ENCODE measurements around the gene RBMS2. TPM values are rescaled to one million over a fixed set of nuclear protein-coding genes. Genes with fewer than 3 reads are reported as not detected.

Gene RBMS2
- total RNA-seq, 1 experiment from 2014 or later = 62.7 TPM

DNA sequence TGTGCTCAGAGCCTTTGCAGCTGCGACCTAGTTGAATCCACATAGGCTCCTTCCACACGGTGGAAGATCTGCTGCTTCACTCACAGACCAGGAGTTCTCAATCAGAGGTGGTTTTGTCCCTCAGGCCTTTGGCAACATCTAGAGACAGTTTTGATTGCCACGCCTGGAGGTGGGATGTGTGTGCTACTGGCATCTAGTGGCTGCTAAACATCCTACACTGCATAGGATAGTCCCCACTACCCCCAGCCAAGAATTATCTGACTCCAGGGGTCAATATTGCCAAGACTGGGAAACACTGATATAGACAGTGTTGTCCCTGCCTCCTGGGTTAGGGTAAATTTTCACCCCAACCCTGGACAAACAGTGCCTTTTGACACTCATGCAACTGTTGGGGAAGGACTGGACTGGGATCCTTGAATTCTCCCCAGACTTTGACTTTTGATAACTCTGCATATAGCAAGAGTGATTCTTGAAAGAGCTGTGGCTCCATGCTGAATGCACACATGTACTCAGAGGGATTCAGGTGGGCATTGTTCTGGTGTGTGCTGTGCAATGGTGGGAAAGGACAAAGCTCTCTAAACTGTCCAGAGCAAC is 68.7 kb downstream of the RBMS2 start:
- Mint-ChIP-seq H3K27ac (ENCODE audit: low read depth, unreplicated experiment) (no peak overlapping the region), H3K4me1 (ENCODE audit: insufficient read depth, unreplicated experiment) (peaks cover 10% of the 10 kb centered on the region), H3K36me3 (ENCODE audit: insufficient read depth, unreplicated experiment) (peaks cover 68% of the 10 kb centered on the region), H3K4me3 (ENCODE audit: unreplicated experiment) (no peak overlapping the region), H3K27me3 (ENCODE audit: insufficient read depth, unreplicated experiment) (no peaks in the 10 kb centered on the region), H3K9me3 (ENCODE audit: unreplicated experiment) (no peaks in the 10 kb centered on the region)
- ChIA-PET POLR2A (interaction anchor here (0.9 to 2.4 kb wide), 6 partner anchors 10 to 46 kb away, joined by 3 to 9 read pairs (median 4); no protein-coding TSS in a partner anchor), CTCF (interaction anchor here (0.6 to 9.4 kb wide), 23 partner anchors 10 to 161 kb away, joined by 3 to 90 read pairs (median 4); no protein-coding TSS in a partner anchor)
- intact Hi-C loops (cut with micrococcal nuclease) = no loop called here
- TF ChIP-seq, protein P1, sequence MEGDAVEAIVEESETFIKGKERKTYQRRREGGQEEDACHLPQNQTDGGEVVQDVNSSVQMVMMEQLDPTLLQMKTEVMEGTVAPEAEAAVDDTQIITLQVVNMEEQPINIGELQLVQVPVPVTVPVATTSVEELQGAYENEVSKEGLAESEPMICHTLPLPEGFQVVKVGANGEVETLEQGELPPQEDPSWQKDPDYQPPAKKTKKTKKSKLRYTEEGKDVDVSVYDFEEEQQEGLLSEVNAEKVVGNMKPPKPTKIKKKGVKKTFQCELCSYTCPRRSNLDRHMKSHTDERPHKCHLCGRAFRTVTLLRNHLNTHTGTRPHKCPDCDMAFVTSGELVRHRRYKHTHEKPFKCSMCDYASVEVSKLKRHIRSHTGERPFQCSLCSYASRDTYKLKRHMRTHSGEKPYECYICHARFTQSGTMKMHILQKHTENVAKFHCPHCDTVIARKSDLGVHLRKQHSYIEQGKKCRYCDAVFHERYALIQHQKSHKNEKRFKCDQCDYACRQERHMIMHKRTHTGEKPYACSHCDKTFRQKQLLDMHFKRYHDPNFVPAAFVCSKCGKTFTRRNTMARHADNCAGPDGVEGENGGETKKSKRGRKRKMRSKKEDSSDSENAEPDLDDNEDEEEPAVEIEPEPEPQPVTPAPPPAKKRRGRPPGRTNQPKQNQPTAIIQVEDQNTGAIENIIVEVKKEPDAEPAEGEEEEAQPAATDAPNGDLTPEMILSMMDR (IDR thresholded peaks at IDR 0.05; ENCODE audit: unreplicated experiment) = peak; percentile 33
- DNase-seq (ENCODE audit: unreplicated experiment) = peak; percentile 59
- BruUV-seq (replicated peaks) = no TSS peak

DNA sequence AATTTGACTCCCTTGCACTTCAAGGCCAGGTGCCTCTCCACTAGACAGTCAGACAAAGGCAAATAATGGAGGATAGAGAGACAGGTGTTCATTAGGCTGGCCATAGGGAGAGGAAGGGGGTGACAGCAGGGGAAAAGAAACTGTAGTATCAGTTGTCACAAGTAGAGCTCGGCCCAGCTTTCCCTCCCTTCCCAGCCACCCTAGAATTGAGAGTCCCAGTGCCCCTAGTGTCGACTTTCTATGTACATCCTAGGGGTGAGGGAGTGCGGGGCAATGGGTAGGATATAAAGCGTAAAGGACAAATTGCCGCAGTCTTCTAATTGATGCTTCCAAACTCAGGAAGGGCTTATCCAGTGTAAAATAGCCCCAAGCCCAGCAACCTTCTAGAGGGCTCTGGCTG is 69.5 kb downstream of the RBMS2 start:
- BruUV-seq (replicated peaks) = TSS peak; percentile 6
- H3K4me1 Mint-ChIP-seq (ENCODE audit: insufficient read depth, unreplicated experiment) = peaks cover 10% of the 10 kb centered on the region
- no peak for DNase-seq (ENCODE audit: unreplicated experiment)
- no peaks in the 10 kb centered on the region for H3K27me3 Mint-ChIP-seq (ENCODE audit: insufficient read depth, unreplicated experiment)
- no peaks in the 10 kb centered on the region for H3K9me3 Mint-ChIP-seq (ENCODE audit: unreplicated experiment)
- ChIA-PET CTCF (interaction anchor here (0.6 to 9.4 kb wide), 18 partner anchors 11 to 144 kb away, joined by 3 to 90 read pairs (median 4); no protein-coding TSS in a partner anchor), POLR2A (interaction anchor here (1.0 to 2.4 kb wide), 5 partner anchors 11 to 69 kb away, joined by 3 to 9 read pairs (median 4); partner anchors contain the start of gene RBMS2)
- H3K36me3 Mint-ChIP-seq (ENCODE audit: insufficient read depth, unreplicated experiment) = peaks cover 66% of the 10 kb centered on the region
- intact Hi-C loops (cut with micrococcal nuclease) = no loop called here
- H3K4me3 Mint-ChIP-seq (ENCODE audit: unreplicated experiment) = no peak overlapping the region
- no peak overlapping the region for H3K27ac Mint-ChIP-seq (ENCODE audit: low read depth, unreplicated experiment)
- TF ChIP-seq, protein P1 (IDR thresholded peaks at IDR 0.05; ENCODE audit: unreplicated experiment) = no peak

DNA sequence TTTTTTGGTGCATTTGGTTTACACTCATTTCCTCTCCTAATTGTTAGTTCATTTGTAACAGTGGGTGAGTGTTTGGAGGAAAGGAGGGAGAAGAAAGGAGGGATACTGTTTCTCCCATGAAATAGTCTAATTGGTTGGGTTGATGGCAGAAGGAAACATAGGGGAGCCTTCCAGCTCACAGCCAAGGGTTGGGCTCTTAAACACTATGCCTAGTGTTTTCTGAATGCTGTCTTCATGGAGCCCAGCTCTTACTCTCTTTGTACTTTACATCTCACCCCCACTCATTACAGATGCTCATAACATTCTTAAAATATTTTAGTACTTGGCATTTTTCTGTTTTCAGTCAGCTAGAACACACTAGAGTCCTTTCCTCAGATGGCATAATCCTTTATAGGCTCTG is 70.3 kb downstream of the RBMS2 start:
- Mint-ChIP-seq H3K27ac (ENCODE audit: low read depth, unreplicated experiment) (no peak overlapping the region), H3K36me3 (ENCODE audit: insufficient read depth, unreplicated experiment) (peaks cover 68% of the 10 kb centered on the region), H3K4me1 (ENCODE audit: insufficient read depth, unreplicated experiment) (peaks cover 10% of the 10 kb centered on the region), H3K27me3 (ENCODE audit: insufficient read depth, unreplicated experiment) (no peaks in the 10 kb centered on the region), H3K4me3 (ENCODE audit: unreplicated experiment) (no peak overlapping the region), H3K9me3 (ENCODE audit: unreplicated experiment) (no peaks in the 10 kb centered on the region)
- DNase-seq (ENCODE audit: unreplicated experiment) = no peak
- TF ChIP-seq, protein P1 (IDR thresholded peaks at IDR 0.05; ENCODE audit: unreplicated experiment) = no peak
- intact Hi-C loops (cut with micrococcal nuclease) = no loop called here
- POLR2A ChIA-PET = interaction anchor here (1.1 to 2.4 kb wide), 4 partner anchors 12 to 70 kb away, joined by 3 to 9 read pairs (median 4); partner anchors contain the start of gene RBMS2
- no TSS peak for BruUV-seq (replicated peaks)
- CTCF ChIA-PET = interaction anchor here (1.3 to 9.4 kb wide), 8 partner anchors 11 to 78 kb away, joined by 3 to 90 read pairs (median 10); no protein-coding TSS in a partner anchor

DNA sequence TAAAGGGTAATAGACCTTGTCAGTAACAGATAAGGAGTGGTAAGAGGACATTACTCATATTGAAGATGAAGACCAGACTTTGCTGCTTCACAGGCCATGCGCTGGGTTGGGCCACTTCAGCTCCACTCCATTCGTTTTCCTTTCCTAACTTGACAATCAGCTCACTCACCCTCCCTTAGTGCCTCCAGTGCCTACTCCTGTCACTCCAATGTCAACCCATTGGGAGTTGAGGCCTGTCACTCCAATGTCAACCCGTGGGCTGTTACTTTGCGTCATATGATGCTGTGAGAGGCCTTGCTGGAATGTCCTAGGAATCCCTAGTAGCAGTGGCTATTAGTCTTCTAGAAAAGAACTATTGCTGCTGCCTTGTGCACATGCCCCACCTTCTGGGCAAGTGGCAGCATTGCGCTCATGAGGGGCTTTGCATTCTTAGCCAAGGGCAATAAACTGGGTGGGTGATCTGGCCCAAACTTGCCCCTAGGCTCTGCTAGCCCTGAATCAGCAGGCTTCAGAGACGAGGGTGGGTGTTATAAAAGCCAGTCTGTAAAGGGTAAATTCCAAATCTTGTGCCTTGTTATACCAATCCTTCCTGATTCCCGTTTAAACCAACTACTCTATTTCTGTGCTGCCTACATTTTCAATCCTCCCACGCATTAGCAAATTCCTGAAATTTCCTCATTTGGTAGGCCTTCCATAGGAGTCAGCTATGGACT is 72.4 kb downstream of the RBMS2 start:
- H3K4me1 Mint-ChIP-seq (ENCODE audit: insufficient read depth, unreplicated experiment) = peaks cover 10% of the 10 kb centered on the region
- intact Hi-C loops (cut with micrococcal nuclease) = loop anchor here (1.0 kb wide), 2 partner anchors 42 to 81 kb away; no protein-coding TSS in a partner anchor
- POLR2A ChIA-PET = interaction anchor here (0.8 to 1.3 kb wide), 6 partner anchors 10 to 131 kb away, joined by 3 to 5 read pairs (median 3); partner anchors contain the start of genes NACA and RBMS2
- peak overlapping the region; percentile 77 for H3K27ac Mint-ChIP-seq (ENCODE audit: low read depth, unreplicated experiment)
- no peaks in the 10 kb centered on the region for H3K9me3 Mint-ChIP-seq (ENCODE audit: unreplicated experiment)
- no peak overlapping the region for H3K4me3 Mint-ChIP-seq (ENCODE audit: unreplicated experiment)
- BruUV-seq (replicated peaks) = no TSS peak
- H3K27me3 Mint-ChIP-seq (ENCODE audit: insufficient read depth, unreplicated experiment) = no peaks in the 10 kb centered on the region
- peak; percentile 62 for DNase-seq (ENCODE audit: unreplicated experiment)
- peaks cover 68% of the 10 kb centered on the region for H3K36me3 Mint-ChIP-seq (ENCODE audit: insufficient read depth, unreplicated experiment)
- CTCF ChIA-PET = interaction anchor here (0.5 to 9.4 kb wide), 23 partner anchors 8 to 400 kb away, joined by 3 to 90 read pairs (median 4); no protein-coding TSS in a partner anchor
- TF ChIP-seq, protein P1 (IDR thresholded peaks at IDR 0.05; ENCODE audit: unreplicated experiment) = peak; percentile 82

Measured in MCF 10A (cell line).